LNCAP (cell line): Measurements from ENCODE around the gene PDCL3.

Experiments
- CTCF ChIP-seq: fragments of 450-650 bp; IDR thresholded peaks from 2 replicates; pipeline ENCODE4 v1.5.1; 2017; ENCODE audit warnings: mild to moderate bottlenecking

PDCL3 gene

DNA sequence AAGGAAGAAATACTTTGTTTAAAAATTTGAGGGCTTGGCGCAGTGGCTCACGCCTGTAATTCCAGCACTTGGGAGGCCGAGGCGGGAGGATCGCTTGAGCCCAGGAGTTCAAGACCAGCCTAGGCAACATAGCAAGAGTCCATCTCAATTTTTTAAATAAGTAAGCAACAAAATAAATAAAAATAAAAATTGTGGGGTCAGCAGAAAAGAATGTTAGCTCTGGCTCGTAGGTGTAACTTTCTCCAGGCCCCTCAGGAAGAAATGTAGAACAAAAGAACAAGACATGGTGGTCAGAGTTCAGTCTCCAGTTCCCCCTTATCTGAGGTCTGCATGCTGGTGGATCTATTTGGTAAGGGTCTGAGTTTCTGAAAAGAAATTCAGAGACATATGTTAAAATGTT lies 20.4 kb upstream of the PDCL3 start:
- no peak for TF ChIP-seq CTCF

GRCh38 chr2:100544911-100545596 lies 17.7 kb upstream of the PDCL3 start:
- TF ChIP-seq CTCF = no peak

GRCh38 chr2:100546469-100546868 lies 16.3 kb upstream of the PDCL3 start:
- TF ChIP-seq CTCF = no peak

DNA sequence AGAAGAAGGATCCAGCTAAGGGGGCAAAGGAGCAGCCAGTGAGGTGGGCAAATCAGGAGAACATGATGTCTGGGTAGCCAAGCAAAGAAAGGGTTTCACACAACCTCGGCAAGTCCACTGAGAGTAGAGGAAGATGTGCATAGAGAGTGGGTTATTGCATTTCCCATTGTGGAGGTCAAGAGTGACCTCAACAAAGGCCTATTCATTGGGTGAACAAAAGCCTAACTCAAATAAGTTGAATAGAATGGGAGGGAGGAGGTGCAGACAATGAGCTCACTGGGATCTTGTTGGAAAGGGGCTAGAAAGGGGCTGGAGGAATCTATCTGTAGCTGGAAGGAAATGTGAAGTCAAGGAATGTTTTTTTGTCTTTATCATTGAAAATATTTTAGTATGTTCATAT lies 14.0 kb upstream of the PDCL3 start:
- no peak for TF ChIP-seq CTCF

GRCh38 chr2:100551303-100551702 lies 11.5 kb upstream of the PDCL3 start:
- TF ChIP-seq CTCF = no peak

DNA sequence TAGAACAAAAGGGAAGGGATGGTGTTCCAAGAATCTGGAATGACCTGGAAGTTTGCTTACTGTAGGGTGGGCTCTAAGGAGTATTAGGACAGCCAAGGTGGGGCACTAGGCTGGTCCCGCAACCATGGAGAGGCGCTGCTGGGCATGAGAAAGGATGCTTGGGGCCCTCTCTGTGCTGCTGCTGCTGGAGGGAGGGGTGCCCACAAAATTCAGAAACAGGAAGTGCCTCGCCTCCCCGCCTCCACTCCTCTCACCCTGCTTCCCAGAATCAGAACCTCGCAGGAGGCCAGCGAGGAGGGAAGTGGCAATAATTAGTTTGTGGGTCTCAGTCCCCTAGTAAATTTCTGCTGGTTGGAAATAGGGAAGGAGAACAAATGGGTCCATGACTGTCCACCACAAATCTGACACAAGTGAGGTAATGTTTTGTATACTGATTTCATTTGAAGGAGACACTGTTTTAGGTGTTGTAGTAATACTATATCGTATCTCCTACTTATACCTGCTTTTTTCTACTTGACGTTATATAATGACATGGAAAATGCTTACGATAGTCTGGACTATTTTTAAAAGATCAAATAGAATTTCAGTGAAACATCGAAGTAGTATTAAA lies 7.9 kb upstream of the PDCL3 start:
- no peak for TF ChIP-seq CTCF

DNA sequence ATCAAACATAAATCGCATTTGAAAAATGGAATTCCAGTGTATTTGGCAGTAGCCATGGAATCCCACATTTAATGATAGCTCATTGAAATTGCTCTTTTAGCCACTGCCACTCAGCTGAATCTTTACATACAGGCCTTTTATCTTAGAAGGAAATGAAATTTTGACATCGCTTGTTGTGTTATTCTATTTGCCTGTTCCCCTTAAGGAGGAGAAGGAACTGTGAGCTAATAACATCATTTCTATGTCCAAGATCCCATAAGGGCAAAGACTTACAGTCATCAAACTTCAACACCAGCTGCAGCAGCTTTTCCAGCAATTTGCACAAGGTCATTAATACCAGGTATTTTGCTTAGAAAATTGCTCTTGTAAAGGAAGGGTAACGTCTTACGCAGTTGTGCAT lies 6.0 kb upstream of the PDCL3 start:
- no peak for TF ChIP-seq CTCF
